Dedifferentiated amniotic fluid mesenchymal stem cell (primary cell): Measurements from ENCODE around the gene SRMS.
"Not testable (repeated sequence)": the region's sequence is repeated elsewhere in the genome, so short reads cannot be mapped to it uniquely, and the experiment has no call there.

Experiments
- DNase-seq: peaks from one replicate; pipeline ENCODE4 v3.0.0-alpha.2; 2016; ENCODE audit errors: extremely low spot score

The SRMS gene

GRCh38 chr20:63578224-63579016 lies 30.9 kb upstream of the SRMS start:
- DNase-seq: no peak

DNA sequence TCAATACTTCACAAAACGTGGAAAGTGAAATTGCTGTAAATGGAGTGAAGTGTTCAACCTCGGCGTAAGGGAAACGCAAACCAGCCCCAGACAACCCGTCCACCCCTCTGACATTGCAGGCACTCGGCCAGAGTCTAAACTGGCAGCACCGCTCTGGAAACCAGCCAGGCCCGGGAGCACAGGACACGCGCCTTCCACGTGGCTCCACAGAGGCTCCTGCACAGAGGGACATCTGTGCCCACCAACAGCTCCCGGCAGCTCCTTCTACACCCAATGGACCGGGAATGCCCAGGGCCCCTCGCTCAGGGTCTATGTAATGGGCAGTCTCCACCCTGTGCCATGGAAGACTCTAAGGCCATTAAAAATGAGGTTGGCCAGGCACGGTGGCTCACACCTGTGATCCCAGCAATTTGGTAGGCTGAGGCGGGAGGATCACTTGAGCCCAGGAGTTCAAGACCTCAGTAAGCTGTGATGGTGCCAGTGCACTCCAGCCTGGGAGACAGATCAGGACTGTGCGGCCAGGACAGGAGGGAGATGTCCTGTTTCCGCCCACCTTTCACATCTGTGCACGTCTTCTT lies 29.9 kb upstream of the SRMS start:
- no peak for DNase-seq

- DNase-seq: no peak
Observed at GRCh38 chr20:63576311-63576710, 28.8 kb upstream of the SRMS start.

DNA sequence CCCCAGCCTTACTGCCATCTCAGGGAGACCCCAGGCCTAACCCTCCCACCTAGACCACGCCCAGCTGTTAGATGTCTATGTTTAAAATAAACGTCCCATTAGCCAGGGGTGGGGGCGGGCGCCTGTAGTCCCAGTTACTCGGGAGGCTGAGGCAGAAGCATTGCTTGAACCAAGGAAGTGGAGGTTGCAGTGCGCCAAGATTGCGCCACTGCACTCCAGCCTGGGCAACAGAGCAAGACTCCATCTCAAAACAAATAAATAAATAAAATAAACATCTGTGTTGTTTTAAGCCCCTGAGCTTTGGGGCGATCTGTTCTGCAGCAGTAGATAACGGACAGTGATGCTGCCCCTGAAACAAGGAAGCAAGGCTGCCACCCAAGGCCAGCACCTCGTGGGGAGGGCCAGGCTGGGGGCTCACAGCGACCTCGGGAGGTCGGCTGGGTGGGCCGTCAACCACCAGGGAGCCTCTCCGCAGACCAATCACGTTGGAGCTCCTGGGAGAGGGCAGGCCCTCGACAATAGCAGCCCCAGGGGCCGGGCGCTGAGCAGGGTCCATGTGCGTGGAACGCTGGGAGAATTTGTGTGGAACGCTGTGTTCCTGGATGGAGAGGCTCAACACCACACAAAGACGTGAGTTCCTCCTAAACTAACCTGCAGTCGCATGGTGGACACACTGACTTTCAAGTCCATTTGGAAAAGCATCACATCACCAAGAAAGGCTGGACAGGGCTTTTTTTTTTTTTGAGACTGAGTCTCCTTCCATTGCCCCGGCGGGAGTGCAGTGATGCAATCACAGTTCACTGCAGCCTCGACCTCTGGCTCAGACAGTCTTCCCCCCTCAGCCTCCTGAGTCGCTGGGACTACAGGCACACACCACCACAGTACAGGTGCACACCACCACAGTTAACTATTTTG lies 27.5 kb upstream of the SRMS start:
- DNase-seq: no peak

DNA sequence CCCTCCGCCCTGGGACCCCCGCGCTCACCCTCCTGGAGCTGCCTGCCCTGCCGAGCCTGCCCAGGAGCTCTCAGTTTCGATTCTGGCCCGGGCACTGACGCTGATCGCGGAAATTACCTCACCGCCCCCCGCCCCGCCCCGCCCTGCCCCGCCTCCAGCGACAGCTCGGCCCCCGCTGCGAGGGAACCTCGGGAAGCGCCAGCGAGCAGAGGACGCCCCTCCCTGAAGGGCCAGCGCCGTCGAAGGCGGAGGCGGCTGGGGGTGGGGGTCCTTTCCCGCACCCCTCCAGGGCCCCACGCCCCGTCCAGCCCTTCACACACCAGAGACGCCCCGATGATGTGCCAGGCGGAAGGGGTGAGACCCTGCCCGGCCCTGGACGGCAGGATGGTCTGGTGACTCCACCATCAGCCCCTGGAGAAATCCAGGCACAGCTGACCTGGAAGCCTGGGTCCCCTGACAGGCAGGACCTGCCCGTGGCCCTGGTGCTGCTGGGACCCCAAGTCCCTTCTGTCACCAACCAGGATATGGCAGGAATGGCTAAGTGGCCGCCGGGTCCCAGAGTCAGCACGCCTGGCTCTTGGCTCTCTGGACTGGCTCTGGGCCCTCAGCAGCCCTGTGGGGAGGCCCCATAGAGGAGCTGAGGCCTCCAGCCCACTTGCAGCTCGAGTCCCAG lies 26.7 kb upstream of the SRMS start, which contains the start of gene HELZ2:
HELZ2 (minus strand) TSS at position 84 of the 673 bp plus-strand sequence. CDS start 1,854 bp downstream, outside the sequence.
- peak; percentile 59 for DNase-seq

DNA sequence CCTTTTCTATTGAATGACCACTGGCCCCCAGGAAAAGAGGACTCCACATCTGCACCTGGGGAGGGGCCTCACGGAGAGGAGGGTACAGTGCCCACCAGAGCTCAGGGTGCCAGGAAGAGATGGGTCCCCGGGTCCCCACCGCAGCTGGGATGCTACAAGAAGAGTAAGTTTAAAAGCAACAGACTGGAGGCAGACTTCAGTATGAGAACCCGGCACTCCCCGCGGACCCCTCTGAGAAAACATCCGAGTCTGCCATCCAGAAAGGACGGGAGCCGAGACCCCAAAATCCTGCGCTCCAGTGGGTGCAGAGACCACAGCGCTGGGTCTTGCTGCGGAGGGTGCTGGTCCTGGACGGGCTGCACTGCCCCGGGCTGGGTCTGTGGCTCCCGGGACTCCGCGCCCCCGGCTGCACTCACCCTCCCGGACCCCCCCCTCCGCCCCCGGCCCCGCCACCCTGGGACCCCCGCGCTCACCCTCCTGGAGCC lies 26.1 kb upstream of the SRMS start:
- DNase-seq: no peak

- DNase-seq: no peak
Observed at GRCh38 chr20:63572788-63573646, 25.5 kb upstream of the SRMS start.

- DNase-seq: no peak
Observed at GRCh38 chr20:63572071-63572787, 24.7 kb upstream of the SRMS start.

- DNase-seq: not testable (repeated sequence)
Observed at GRCh38 chr20:63571087-63571478, 23.5 kb upstream of the SRMS start.

DNA sequence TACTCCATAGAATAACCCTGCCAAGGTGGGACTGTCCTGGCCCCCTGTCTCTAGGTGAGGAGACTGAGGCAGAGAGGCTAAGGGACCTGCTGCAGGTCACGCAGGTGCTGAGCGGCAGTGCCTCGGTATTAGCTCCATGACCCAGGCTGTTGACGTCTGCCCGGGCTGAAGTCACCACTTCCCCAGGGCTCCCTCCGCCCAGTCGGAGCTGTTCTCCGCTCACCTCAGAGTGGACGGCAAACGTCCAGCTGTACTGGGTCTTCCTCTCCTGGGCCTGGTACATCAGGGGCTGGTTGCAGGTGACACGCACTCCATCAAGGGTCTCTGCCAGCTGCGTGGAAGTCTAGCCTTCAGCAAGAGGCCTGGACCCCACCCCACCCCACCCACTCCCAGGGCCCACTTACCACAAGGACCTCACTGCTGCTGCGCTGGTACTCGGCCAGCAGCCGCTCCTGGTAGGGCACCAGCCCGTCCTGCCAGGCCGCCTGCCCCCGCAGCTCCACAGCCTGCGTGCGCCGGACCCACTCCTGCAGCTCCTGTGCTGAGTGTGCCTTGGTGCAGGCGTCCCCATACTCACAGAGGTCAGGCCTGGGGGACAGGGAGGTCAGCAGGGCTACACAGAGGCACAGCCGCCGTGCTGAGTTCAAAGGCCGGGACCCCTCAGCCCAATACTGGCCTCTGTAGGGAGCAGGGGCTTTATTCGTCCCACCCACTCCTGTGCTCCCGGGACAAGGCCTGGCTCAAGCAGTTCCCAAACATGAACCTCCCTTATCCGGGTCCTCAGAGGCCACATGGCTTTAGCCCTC lies 22.9 kb upstream of the SRMS start:
- no peak for DNase-seq

GRCh38 chr20:63568986-63569949 lies 21.7 kb upstream of the SRMS start:
- DNase-seq: no peak

GRCh38 chr20:63568170-63568981 lies 20.8 kb upstream of the SRMS start:
- no peak for DNase-seq

- DNase-seq: no peak
Observed at GRCh38 chr20:63567386-63568169, 20.0 kb upstream of the SRMS start.

- no peak for DNase-seq
Observed at GRCh38 chr20:63567136-63567385, 19.5 kb upstream of the SRMS start.

- no peak for DNase-seq
Observed at GRCh38 chr20:63566395-63567135, 19.0 kb upstream of the SRMS start.
